ENCODE measurements around the gene KCND1. TPM values are rescaled to one million over a fixed set of nuclear protein-coding genes. Genes with fewer than 3 reads are reported as not detected.

KCND1 gene
- 0.13 and 0.36 TPM in 2 replicates for total RNA-seq

GRCh38 chrX:48971249-48972219 is at the start of gene KCND1:
Gene KCND1, minus strand, starts transcription at chrX:48971844. Its CDS starts 1,573 bp downstream, at chrX:48970271.

GRCh38 chrX:49002091-49002935 is 30.7 kb upstream of the KCND1 start, which contains the start of gene GRIPAP1:
Gene GRIPAP1, minus strand, starts transcription at chrX:49002264. Its CDS starts 35 bp downstream, at chrX:49002229.

GRCh38 chrX:48957477-48957826 is 14.2 kb downstream of the KCND1 start, which contains the start of gene OTUD5:
Gene OTUD5, minus strand, starts transcription at chrX:48957607. Its CDS starts 37 bp downstream, at chrX:48957570.

GRCh38 chrX:48918643-48919340 is 52.9 kb downstream of the KCND1 start, which contains the start of gene PIM2:
Gene PIM2, minus strand, starts transcription at chrX:48919024. Its CDS starts 190 bp downstream, at chrX:48918834.

GRCh38 chrX:48911412-48912182 is 60.0 kb downstream of the KCND1 start, which contains the start of gene SLC35A2:
Gene SLC35A2, minus strand, starts transcription at chrX:48911646. Its CDS starts 10 bp downstream, at chrX:48911636.

Small RNAs within 50 kb of the gene (small RNA-seq; reads per million reads assigned to genes)
- not detected for gene RNU6-722P

Other genes starting within 250 kb of the KCND1 start
- gene GLOD5, start 210.1 kb downstream of the KCND1 start, total RNA-seq = not detected in 2 replicates
- gene GATA1, start 185.3 kb downstream of the KCND1 start, total RNA-seq = not detected in 2 replicates
- 20.6 and 28.7 TPM in 2 replicates for gene HDAC6, start 169.8 kb downstream of the KCND1 start, total RNA-seq
- not detected in 2 replicates for gene ERAS, start 145.3 kb downstream of the KCND1 start, total RNA-seq
- not detected in 2 replicates for gene PCSK1N, start 136.2 kb downstream of the KCND1 start, total RNA-seq
- 16.8 and 19.9 TPM in 2 replicates for gene TIMM17B, start 74.1 kb downstream of the KCND1 start, total RNA-seq
- 46.6 and 49.9 TPM in 2 replicates for gene PQBP1, start 73.9 kb downstream of the KCND1 start, total RNA-seq
- 13.0 and 14.1 TPM in 2 replicates for gene SLC35A2, start 60.2 kb downstream of the KCND1 start, total RNA-seq
- gene PIM2, start 52.8 kb downstream of the KCND1 start, total RNA-seq = 5.6 and 7.4 TPM in 2 replicates
- gene OTUD5, start 14.2 kb downstream of the KCND1 start, total RNA-seq = 25.0 and 27.6 TPM in 2 replicates
- gene GRIPAP1, start 30.4 kb upstream of the KCND1 start, total RNA-seq = 17.4 and 21.1 TPM in 2 replicates
- gene TFE3, start 71.5 kb upstream of the KCND1 start, total RNA-seq = 25.9 and 36.5 TPM in 2 replicates
- 1.1 and 1.2 TPM in 2 replicates for gene CCDC120, start 87.2 kb upstream of the KCND1 start, total RNA-seq
- gene PRAF2, start 102.2 kb upstream of the KCND1 start, total RNA-seq = 7.8 and 12.3 TPM in 2 replicates
- gene WDR45, start 108.0 kb upstream of the KCND1 start, total RNA-seq = 25.5 and 25.7 TPM in 2 replicates
- gene GPKOW, start 151.9 kb upstream of the KCND1 start, total RNA-seq = 17.8 and 19.5 TPM in 2 replicates
- 0.36 and 0.40 TPM in 2 replicates for gene MAGIX, start 190.9 kb upstream of the KCND1 start, total RNA-seq
- gene PLP2, start 200.1 kb upstream of the KCND1 start, total RNA-seq = 56.9 and 83.6 TPM in 2 replicates
- 4.8 and 7.5 TPM in 2 replicates for gene PRICKLE3, start 214.5 kb upstream of the KCND1 start, total RNA-seq
- gene SYP, start 228.3 kb upstream of the KCND1 start, total RNA-seq = 0.13 and 0.36 TPM in 2 replicates

Data from thoracic aorta endothelial cell (primary cell).